Prostate gland (tissue), 2 donors: ENCODE data around the gene KIF7. TPM values are rescaled to one million over a fixed set of nuclear protein-coding genes. Genes with fewer than 3 reads are reported as not detected.
"Not testable (repeated sequence)": the region's sequence is repeated elsewhere in the genome, so short reads cannot be mapped to it uniquely, and the experiment has no call there.

Source experiments
- DNase-seq: peaks from one replicate; pipeline ENCODE4 v3.0.0-alpha.2; 2019; ENCODE audit warnings: low spot score
- H3K27ac ChIP-seq, 2 donors: fragments of 200-600 bp; sonication (generic); 2 replicates each; pipeline ENCODE4 v1.5.1; 2017 to 2019
- H3K27me3 ChIP-seq: fragments of 200-600 bp; sonication (generic); replicated peaks from 2 replicates; pipeline ENCODE4 v1.5.1; 2019; ENCODE audit not compliant: insufficient read depth
- H3K36me3 ChIP-seq, 2 donors: fragments of 200-600 bp; sonication (generic); 1 replicate in 1 of 2; 2 replicates in 1 of 2; pipeline versions ENCODE4 v1.5.1 to v1.8.1; 2017 to 2019
- H3K4me1 ChIP-seq: fragments of 200-600 bp; sonication (generic); replicated peaks from 2 replicates; pipeline ENCODE4 v1.5.1; 2019
- H3K4me3 ChIP-seq, 2 donors: fragments of 200-600 bp; sonication (generic); 2 replicates each; pipeline ENCODE4 v1.5.1; 2017 to 2019
- H3K9me3 ChIP-seq: fragments of 200-600 bp; sonication (generic); 2 replicates; pipeline ENCODE4 v1.5.1; 2017
- POLR2A ChIP-seq: fragments of 450-650 bp; IDR thresholded peaks from one replicate; pipeline ENCODE4 v1.6.1; 2016; ENCODE audit warnings: antibody characterized with exemption, mild to moderate bottlenecking
- POLR2AphosphoS5 ChIP-seq: sonication (generic); formaldehyde crosslinking; IDR thresholded peaks from one replicate; pipeline ENCODE4 v1.6.1; 2017; ENCODE audit warnings: antibody characterized with exemption
- WGBS: methylation state at CpG from one replicate; pipeline ENCODE4 v1.1.5; 2018; 5-methylcytosine and 5-hydroxymethylcytosine counted together
- intact Hi-C: fragments of 100-400 bp; cut with DNase I; formaldehyde crosslinking; loops from one replicate; pipeline ENCODE4 v1.14.2; 2022
- total RNA-seq, 2 donors: library from RNA; depleted of rRNA; stranded (reverse); fragments of >200 nt; gene quantifications; one replicate each; pipeline ENCODE4 v1.1.0, GENCODE V29; 2016
- TF ChIP-seq, protein P1 (sequence below), 4 experiments: fragments of 200-600 bp in 2 of 4; fragments of 450-650 bp in 2 of 4; sonication (generic) in 2 of 4; IDR thresholded peaks; 1 replicate in 3 of 4; 2 replicates in 1 of 4; pipeline ENCODE4 v1.5.1; 2016 to 2019; ENCODE audit warnings: antibody characterized with exemption in 4 of 4, mild to moderate bottlenecking in 2 of 4, moderate library complexity in 2 of 4

KIF7 gene
- total RNA-seq, 2 donors from 2014 or later, result 4.1 to 10.3 TPM

DNA sequence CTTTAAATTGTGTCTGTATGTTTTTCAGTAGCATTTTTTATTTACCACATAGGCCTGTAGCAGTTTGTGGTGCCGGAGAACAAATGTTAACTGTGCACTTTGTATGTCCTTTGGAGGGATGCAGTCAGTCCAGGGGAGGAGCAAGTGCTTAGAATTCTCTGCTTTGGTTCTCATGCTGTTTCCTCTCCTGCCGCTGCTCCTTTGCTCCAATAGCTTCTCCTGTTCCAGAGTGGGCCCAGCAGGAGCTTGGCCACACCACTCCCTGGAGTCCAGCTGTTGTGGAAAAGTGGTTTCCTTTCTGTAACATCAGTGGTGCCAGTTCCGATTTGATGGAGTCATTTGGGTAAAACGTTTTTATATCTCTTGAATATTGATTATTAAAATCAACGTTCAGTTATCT is 63.4 kb downstream of the KIF7 start:
- Histone ChIP-seq H3K36me3 (no peaks in the 10 kb centered on the region), H3K27me3 (no peaks in the 10 kb centered on the region), H3K4me1 (no peaks in the 10 kb centered on the region), H3K4me3 (no peak overlapping the region), H3K27ac (no peak overlapping the region), H3K9me3 (no peaks in the 10 kb centered on the region)
- WGBS, result 92% methylated on average over 5 of the region's 5 CpGs
- no peak for DNase-seq
- intact Hi-C loops, result no loop called here
- TF ChIP-seq, protein P1, sequence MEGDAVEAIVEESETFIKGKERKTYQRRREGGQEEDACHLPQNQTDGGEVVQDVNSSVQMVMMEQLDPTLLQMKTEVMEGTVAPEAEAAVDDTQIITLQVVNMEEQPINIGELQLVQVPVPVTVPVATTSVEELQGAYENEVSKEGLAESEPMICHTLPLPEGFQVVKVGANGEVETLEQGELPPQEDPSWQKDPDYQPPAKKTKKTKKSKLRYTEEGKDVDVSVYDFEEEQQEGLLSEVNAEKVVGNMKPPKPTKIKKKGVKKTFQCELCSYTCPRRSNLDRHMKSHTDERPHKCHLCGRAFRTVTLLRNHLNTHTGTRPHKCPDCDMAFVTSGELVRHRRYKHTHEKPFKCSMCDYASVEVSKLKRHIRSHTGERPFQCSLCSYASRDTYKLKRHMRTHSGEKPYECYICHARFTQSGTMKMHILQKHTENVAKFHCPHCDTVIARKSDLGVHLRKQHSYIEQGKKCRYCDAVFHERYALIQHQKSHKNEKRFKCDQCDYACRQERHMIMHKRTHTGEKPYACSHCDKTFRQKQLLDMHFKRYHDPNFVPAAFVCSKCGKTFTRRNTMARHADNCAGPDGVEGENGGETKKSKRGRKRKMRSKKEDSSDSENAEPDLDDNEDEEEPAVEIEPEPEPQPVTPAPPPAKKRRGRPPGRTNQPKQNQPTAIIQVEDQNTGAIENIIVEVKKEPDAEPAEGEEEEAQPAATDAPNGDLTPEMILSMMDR (IDR thresholded peaks at IDR 0.05), result no peak
- TF ChIP-seq POLR2A (no peak), POLR2AphosphoS5 (no peak)

DNA sequence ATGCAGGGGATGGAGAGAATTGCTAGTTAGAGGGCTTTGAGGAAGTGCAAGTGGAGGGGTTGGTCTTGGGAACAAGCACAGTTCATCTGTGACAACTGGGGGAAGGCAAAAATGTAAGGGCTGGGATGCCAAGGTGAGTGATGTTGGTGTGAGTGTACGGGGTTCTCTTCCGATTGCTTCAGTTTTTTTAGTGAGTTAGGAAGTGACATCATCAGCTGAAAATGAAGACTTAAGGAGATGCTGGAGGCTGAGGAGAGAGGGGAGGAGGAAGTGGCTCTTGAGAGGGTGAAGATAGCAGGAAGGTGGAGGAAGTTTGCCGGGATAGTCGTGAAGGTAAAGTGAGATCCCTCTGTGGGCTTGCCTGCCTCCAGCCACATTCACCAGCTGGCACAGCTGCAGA is 67.3 kb downstream of the KIF7 start:
- no peak for DNase-seq
- Histone ChIP-seq H3K27me3 (no peaks in the 10 kb centered on the region), H3K4me3 (no peak overlapping the region), H3K4me1 (no peaks in the 10 kb centered on the region), H3K9me3 (no peaks in the 10 kb centered on the region), H3K27ac (no peak overlapping the region), H3K36me3 (no peaks in the 10 kb centered on the region)
- intact Hi-C loops, result no loop called here
- no peak for TF ChIP-seq POLR2AphosphoS5
- TF ChIP-seq, protein P1 (IDR thresholded peaks at IDR 0.05), result no peak
- no peak for TF ChIP-seq POLR2A
- WGBS, result 77% methylated on average over 4 of the region's 4 CpGs

GRCh38 chr15:89586651-89587050 is 68.6 kb downstream of the KIF7 start:
- DNase-seq, result no peak
- no peaks in the 10 kb centered on the region for H3K4me1 ChIP-seq
- no peak overlapping the region for H3K4me3 ChIP-seq
- no peaks in the 10 kb centered on the region for H3K9me3 ChIP-seq
- H3K36me3 ChIP-seq, result no peaks in the 10 kb centered on the region
- H3K27ac ChIP-seq, result no peak overlapping the region
- intact Hi-C loops, result no loop called here
- TF ChIP-seq POLR2A, result no peak
- TF ChIP-seq POLR2AphosphoS5, result no peak
- TF ChIP-seq, protein P1 (IDR thresholded peaks at IDR 0.05), result no peak
- H3K27me3 ChIP-seq, result no peaks in the 10 kb centered on the region
- WGBS, result 92% methylated on average over 2 of the region's 2 CpGs

GRCh38 chr15:89580747-89581146 is 74.5 kb downstream of the KIF7 start:
- H3K36me3 ChIP-seq, H3K27ac ChIP-seq, H3K27me3 ChIP-seq, H3K4me1 ChIP-seq, intact Hi-C loops, DNase-seq, H3K4me3 ChIP-seq, H3K9me3 ChIP-seq: not testable (repeated sequence)
- WGBS, result 86% methylated on average over 2 of the region's 2 CpGs

- TF ChIP-seq, protein P1 (IDR thresholded peaks at IDR 0.05), result no peak
- TF ChIP-seq POLR2A, result no peak
- TF ChIP-seq POLR2AphosphoS5, result no peak
- intact Hi-C loops, result no loop called here
- 79% methylated on average over 2 of the region's 2 CpGs for WGBS
- H3K27ac ChIP-seq, result no peak overlapping the region
- no peaks in the 10 kb centered on the region for H3K9me3 ChIP-seq
- no peak for DNase-seq
- H3K4me3 ChIP-seq, result no peak overlapping the region
- H3K36me3 ChIP-seq, result no peaks in the 10 kb centered on the region
- H3K27me3 ChIP-seq, result no peaks in the 10 kb centered on the region
- peaks cover 6% of the 10 kb centered on the region for H3K4me1 ChIP-seq
Measured at GRCh38 chr15:89578146-89578545, 77.1 kb downstream of the KIF7 start.

Other genes with a start within 250 kb of the KIF7 start
- 1 to 10 TPM in 1 of 2 donors, under 1 TPM in 1; 0.91 to 1.0 TPM for gene RHCG, start 158.9 kb downstream of the KIF7 start, total RNA-seq
- gene TICRR, start 80.0 kb downstream of the KIF7 start, total RNA-seq, result 1 to 10 TPM in 1 of 2 donors, under 1 TPM in 1; 0.55 to 4.1 TPM
- gene PLIN1, start 23.9 kb upstream of the KIF7 start, total RNA-seq, result 1 to 10 TPM; 1.5 to 3.6 TPM
- 10 to 100 TPM; 13.5 to 23.3 TPM for gene PEX11A, start 35.3 kb upstream of the KIF7 start, total RNA-seq
- gene WDR93, start 35.3 kb upstream of the KIF7 start, total RNA-seq, result 1 to 10 TPM in 1 of 2 donors, under 1 TPM in 1; 0.18 to 3.0 TPM
- gene MESP1, start 95.8 kb upstream of the KIF7 start, total RNA-seq, result 10 to 100 TPM; 11.5 to 67.4 TPM
- gene MESP2, start 120.9 kb upstream of the KIF7 start, total RNA-seq, result 1 to 10 TPM in 1 of 2 donors, not detected in 1; 1.4 TPM
- gene ANPEP, start 159.4 kb upstream of the KIF7 start, total RNA-seq, result 100 to 1,000 TPM in 1 of 2 donors, 10 to 100 TPM in 1; 41.9 to 152 TPM
- gene AP3S2, start 238.5 kb upstream of the KIF7 start, total RNA-seq, result 10 to 100 TPM; 43.7 to 44.7 TPM